Nephron progenitor cell (in vitro differentiated cells): ENCODE results near the gene DNAJC11.

ENCODE experiments used
- DNase-seq: peaks from one replicate; pipeline ENCODE4 v3.0.0; 2021
- H3K27ac Mint-ChIP-seq: 2 replicates; pipeline ENCODE4 v1.8.0; 2021; ENCODE audit warnings: mild to moderate bottlenecking, moderate library complexity, mixed read lengths
- H3K27me3 Mint-ChIP-seq: 2 replicates; pipeline ENCODE4 v1.8.0; 2021; ENCODE audit warnings: mild to moderate bottlenecking, low read depth, mixed read lengths; ENCODE audit not compliant: poor library complexity
- H3K36me3 Mint-ChIP-seq: 2 replicates; pipeline ENCODE4 v1.8.0; 2021; ENCODE audit warnings: low read depth, mixed read lengths
- H3K4me1 Mint-ChIP-seq: 2 replicates; pipeline ENCODE4 v1.8.0; 2021; ENCODE audit warnings: mixed read lengths
- H3K4me3 Mint-ChIP-seq: 2 replicates; pipeline ENCODE4 v1.8.0; 2021; ENCODE audit warnings: mild to moderate bottlenecking, moderate library complexity, mixed read lengths
- H3K9me3 Mint-ChIP-seq: 2 replicates; pipeline ENCODE4 v1.8.0; 2021; ENCODE audit warnings: mild to moderate bottlenecking, moderate library complexity, mixed read lengths
- TF ChIP-seq, protein P1 (sequence below): fragments of 200-600 bp; sonication (generic); IDR thresholded peaks from 2 replicates; pipeline ENCODE4 v1.5.0; 2021; ENCODE audit warnings: antibody characterized with exemption

The DNAJC11 gene

DNA sequence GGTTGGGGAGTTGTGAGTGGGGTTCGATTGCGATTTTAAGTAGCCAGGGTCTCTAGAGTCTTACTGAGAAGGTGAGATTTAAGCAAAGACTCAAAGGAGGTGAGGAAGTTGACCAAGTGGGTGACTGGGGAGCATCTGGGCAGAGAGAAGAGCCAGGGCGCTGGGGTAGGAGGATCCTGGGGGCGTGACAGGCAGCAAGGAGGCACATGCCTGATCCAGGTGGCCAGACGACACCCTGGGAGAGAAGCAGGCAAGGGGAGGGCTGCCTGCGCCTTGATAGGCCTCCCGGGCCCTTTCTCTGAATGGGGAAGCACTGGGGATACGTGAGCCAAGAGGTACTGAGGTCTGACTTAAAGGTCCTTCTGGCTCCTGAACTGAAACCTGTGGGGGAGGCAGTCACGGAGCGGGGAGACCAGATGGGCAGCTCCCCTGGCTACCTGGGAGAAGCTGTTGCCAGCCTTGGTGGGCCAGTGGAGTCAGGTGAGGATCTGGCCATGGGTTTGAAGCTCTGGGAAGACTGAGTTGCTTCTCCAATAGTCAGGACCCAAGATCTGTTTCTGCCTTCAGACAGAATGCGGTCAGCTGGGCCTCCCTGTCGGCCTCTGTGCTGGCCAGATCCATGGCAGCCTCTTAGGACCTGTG lies 116.4 kb downstream of the DNAJC11 start:
- Mint-ChIP-seq H3K27me3 (no peaks in the 10 kb centered on the region), H3K4me3 (no peak overlapping the region)

More for the DNA sequence above, 116.4 kb downstream of the DNAJC11 start:
- Mint-ChIP-seq H3K27ac (peak overlapping the region; percentile 35), H3K36me3 (peaks cover 6% of the 10 kb centered on the region), H3K4me1 (peaks cover 42% of the 10 kb centered on the region), H3K9me3 (no peaks in the 10 kb centered on the region)
- DNase-seq = no peak
- TF ChIP-seq, protein P1, sequence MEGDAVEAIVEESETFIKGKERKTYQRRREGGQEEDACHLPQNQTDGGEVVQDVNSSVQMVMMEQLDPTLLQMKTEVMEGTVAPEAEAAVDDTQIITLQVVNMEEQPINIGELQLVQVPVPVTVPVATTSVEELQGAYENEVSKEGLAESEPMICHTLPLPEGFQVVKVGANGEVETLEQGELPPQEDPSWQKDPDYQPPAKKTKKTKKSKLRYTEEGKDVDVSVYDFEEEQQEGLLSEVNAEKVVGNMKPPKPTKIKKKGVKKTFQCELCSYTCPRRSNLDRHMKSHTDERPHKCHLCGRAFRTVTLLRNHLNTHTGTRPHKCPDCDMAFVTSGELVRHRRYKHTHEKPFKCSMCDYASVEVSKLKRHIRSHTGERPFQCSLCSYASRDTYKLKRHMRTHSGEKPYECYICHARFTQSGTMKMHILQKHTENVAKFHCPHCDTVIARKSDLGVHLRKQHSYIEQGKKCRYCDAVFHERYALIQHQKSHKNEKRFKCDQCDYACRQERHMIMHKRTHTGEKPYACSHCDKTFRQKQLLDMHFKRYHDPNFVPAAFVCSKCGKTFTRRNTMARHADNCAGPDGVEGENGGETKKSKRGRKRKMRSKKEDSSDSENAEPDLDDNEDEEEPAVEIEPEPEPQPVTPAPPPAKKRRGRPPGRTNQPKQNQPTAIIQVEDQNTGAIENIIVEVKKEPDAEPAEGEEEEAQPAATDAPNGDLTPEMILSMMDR = no peak
